ENCODE data around the gene MTCL1.

Gene MTCL1

DNA sequence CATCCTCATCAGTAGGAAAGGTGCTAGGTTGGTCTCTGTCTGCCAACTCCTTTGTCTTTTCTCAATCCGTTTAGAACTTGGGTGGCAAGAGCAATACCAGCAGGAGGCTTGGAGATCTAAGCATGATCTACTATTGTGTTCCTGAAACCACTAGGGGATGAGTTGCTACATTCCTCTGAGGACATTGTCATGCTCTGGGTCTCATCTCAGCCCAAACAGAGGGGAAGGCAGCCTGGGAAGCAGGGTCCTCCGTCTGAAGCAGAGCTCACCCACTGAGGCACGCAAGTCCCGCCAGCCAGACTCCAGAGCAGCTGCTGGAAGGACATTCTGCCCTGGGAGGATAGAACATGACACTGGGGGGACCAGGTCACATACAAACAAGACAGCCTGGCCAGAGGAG lies 162.9 kb downstream of the MTCL1 start:
- no peak for DNase-seq (ENCODE audit: low spot score)

DNA sequence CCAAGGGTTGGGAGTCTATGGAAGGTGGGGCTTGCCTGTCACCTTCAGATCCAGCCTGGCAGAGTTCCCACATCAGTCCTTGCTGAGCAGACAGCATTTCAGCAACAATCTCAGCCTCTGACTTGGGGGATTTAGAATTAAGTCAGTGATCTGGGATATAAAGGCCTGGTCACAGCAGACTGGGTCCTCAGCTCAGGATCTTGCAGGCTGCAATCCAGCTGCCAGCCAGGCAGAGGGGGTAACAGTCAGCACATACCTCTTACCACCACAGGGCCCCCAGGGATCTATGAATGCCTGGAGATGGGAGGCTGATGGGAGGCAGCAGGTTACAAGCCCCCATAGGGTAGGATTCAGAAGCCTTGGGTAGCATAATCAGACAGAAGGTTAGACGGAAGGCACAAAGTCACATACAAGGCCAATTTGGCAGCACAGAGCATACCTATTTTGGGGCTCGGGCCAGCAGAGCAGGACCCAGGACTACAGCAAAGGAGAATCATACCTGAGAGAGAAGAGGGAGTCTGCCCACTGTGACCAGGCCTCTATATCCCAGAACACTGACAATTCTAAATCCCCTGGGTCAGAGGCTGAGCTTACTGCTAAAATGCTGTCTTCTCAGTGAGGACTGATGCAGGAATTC lies 163.5 kb downstream of the MTCL1 start:
- DNase-seq (ENCODE audit: low spot score) = no peak

DNA sequence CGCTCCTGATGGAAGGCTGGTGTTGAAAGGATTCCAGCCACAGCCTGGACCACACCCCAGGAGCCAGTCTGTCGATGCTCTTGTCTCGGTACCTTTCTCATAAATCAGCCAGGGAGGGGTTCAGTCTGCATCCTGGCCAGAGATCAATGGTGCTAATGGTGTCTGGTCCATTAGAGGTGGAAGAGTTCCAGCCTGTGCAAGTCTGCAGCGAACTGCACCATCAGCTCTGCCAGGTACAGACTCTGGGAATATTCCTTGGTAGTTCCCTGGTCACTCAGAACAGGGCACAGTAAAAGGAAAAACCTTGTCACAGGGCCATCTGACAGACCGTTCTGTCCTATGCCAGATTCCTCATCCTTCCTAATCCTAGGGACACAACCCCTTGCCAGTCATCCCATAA lies 164.3 kb downstream of the MTCL1 start:
- no peak for DNase-seq (ENCODE audit: low spot score)

DNA sequence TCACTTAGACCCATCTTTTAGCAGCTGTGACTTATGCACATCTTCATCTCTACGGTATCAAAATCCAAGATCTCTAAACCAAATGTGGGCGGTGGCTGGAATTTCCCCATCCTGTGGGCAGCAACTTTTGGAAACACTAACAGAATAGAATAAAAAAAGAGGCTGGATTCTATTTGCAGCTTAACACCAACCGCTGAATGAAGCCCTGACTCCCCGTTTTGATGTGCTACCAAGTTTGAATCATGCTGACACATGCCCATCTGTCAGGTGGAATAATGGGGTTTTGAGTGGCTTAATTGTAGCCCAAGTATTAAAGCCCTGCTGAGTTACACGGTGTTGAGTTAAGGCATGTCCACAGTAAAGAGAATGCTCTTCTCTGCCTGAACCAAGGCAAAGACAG lies 165.2 kb downstream of the MTCL1 start:
- no peak for DNase-seq (ENCODE audit: low spot score)

DNA sequence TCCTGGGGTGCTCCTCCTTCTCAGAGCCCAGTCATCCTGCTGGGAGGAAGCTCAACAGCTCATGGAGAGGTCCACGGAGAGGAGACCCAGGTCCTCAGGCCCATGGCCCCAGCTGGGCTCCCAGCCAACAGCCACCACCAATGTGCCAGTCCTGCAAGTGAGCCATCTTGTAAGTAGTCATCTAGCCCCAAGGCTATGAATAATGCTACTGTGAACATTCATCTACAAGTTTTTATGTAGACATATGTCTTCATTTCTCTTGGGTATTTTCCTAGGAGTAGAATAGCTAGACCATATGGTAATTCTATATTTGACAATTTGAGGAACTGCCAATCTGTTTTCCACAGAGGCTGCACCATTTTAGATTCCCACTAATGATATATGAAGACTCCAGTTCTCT lies 166.1 kb downstream of the MTCL1 start:
- DNase-seq (ENCODE audit: low spot score) = no peak

DNA sequence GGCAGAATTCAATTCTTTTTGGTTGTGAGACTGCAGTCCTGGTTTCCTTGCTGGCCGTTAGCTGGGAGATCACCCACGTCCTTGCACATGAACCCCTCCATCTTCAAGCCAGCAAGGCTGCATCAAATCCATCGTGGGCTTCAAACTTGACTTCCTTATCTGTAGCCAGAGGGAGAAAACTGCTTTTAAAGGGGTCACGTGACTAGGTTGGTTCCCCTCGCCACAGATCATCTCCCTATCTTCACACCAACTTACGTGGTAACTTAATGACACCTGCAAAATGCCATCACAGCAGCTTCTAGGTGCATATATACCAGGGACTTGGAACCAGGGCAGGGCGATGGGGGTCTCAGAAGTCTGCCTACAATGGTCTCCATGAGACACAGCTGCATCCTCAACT lies 169.5 kb downstream of the MTCL1 start:
- DNase-seq (ENCODE audit: low spot score) = no peak

DNA sequence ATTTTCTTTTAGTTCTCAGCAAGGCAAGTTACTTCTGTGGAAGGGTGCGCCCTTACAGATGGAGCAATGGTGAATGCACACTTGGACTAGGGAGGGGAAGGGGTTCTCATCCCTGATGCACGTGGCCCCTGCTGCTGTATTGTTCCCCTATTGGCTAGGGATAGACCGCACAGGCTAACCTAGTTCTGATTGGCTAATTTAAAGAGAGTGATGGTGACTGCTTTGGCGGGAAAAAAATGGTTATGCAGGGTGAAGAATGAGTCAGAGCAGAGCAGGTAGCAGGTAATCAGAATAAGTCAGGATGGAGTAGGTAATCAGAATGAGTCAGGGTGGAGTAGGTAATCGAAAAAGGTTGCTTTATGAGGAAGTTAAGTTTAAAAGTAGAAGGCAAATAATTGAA lies 171.5 kb downstream of the MTCL1 start:
- no peak for DNase-seq (ENCODE audit: low spot score)

DNA sequence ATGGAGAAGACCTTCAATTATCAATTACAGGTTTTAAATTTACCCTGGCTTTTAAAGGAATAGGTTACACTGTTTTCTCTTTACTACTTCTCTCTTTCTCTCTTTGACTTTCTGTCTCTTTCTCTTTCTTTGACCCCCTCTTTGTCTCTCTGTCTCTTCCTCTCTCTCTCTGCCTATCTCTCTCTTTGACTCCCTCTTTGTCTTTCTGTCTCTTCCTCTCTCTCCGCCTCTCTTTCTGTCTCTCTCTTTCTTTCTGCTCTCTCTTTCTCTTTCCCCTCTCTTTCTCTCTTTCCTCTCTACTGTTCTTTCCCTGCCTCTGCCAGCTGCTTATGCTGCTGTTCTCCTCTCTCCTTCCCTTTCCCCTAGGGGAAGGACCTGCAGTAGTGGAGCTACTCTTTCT lies 175.7 kb downstream of the MTCL1 start:
- no peak for DNase-seq (ENCODE audit: low spot score)

Data from CD4-positive, alpha-beta T cell treated with Interleukin-15 for 4 hours (primary cell).